RWPE2 (cell line): Measurements from ENCODE around the gene ATP9A.

ENCODE experiments used
- ATAC-seq: fragments of 200-7000 bp; cut with Tn5 transposase; 3 replicates; pipeline ENCODE4 v1.9.1; 2021; ENCODE audit warnings: low read depth
- DNase-seq: peaks from one replicate; pipeline ENCODE4 v3.0.0-alpha.2; 2020; ENCODE audit warnings: low spot score
- H3K27ac ChIP-seq: fragments of 450-650 bp; 2 replicates; pipeline ENCODE4 v1.5.1; 2017; ENCODE audit warnings: mild to moderate bottlenecking; ENCODE audit not compliant: poor library complexity, severe bottlenecking
- H3K27me3 ChIP-seq: fragments of 250-450 bp; sonication (Bioruptor Pico); 2 replicates; pipeline ENCODE4 v1.5.1; 2021; ENCODE audit warnings: mild to moderate bottlenecking, moderate library complexity; ENCODE audit not compliant: insufficient read depth, poor library complexity, severe bottlenecking
- H3K36me3 ChIP-seq: fragments of 250-450 bp; sonication (Bioruptor Pico); 2 replicates; pipeline ENCODE4 v1.5.1; 2020; ENCODE audit warnings: low read depth, mild to moderate bottlenecking, moderate library complexity
- H3K4me1 ChIP-seq: fragments of 250-450 bp; sonication (Bioruptor Pico); 2 replicates; pipeline ENCODE4 v1.5.1; 2021; ENCODE audit warnings: mild to moderate bottlenecking, moderate library complexity; ENCODE audit not compliant: insufficient read depth, poor library complexity, severe bottlenecking
- H3K4me3 ChIP-seq: fragments of 250-450 bp; sonication (Bioruptor Pico); 2 replicates; pipeline ENCODE4 v1.5.1; 2021; ENCODE audit warnings: mild to moderate bottlenecking, moderate library complexity; ENCODE audit not compliant: severe bottlenecking
- H3K9me3 ChIP-seq: fragments of 250-450 bp; sonication (Bioruptor Pico); 2 replicates; pipeline ENCODE4 v1.5.1; 2021; ENCODE audit warnings: mild to moderate bottlenecking, moderate library complexity; ENCODE audit not compliant: severe bottlenecking
- TF ChIP-seq, protein P1 (sequence below): fragments of 450-650 bp; IDR thresholded peaks from one replicate; pipeline ENCODE4 v1.5.1; 2017; ENCODE audit warnings: mild to moderate bottlenecking, moderate library complexity; ENCODE audit not compliant: poor library complexity, severe bottlenecking

ATP9A gene

DNA sequence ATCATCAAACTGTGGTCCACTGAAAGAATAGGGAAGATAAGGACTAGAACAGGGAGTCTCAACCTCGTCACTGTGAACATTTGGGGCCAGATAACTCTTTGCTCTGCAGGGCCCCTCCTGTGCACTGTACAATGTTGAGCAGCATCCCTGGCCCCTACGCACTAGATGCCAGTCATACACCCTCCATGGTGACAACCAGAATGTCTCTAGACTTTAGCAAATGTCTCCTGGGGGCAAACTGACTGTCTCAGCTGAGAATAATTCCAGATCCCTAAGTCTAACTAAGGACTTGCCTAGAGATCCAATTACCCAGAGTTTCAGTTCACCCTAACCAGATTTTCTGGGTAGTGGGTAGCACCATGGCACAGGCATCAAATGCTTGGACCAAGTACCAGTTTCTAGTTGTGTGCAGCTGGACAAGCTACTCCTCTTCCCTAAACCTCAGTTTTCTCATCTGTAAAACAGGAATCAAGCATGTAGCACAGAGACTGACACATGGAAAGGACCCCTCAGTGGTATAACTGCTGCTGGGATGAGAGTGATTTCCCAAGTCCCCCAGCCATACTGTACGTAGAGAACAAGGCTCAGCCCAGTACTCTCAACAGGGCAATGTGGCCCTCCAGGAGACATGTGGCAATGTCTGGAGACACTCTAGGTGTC is 138.7 kb downstream of the ATP9A start:
- no peak for ATAC-seq
- Histone ChIP-seq H3K4me3 (no peak overlapping the region), H3K27me3 (no peaks in the 10 kb centered on the region), H3K9me3 (no peaks in the 10 kb centered on the region), H3K36me3 (no peaks in the 10 kb centered on the region), H3K27ac (no peak overlapping the region), H3K4me1 (peaks cover 22% of the 10 kb centered on the region)
- TF ChIP-seq, protein P1, sequence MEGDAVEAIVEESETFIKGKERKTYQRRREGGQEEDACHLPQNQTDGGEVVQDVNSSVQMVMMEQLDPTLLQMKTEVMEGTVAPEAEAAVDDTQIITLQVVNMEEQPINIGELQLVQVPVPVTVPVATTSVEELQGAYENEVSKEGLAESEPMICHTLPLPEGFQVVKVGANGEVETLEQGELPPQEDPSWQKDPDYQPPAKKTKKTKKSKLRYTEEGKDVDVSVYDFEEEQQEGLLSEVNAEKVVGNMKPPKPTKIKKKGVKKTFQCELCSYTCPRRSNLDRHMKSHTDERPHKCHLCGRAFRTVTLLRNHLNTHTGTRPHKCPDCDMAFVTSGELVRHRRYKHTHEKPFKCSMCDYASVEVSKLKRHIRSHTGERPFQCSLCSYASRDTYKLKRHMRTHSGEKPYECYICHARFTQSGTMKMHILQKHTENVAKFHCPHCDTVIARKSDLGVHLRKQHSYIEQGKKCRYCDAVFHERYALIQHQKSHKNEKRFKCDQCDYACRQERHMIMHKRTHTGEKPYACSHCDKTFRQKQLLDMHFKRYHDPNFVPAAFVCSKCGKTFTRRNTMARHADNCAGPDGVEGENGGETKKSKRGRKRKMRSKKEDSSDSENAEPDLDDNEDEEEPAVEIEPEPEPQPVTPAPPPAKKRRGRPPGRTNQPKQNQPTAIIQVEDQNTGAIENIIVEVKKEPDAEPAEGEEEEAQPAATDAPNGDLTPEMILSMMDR: no peak
- DNase-seq: no peak

DNA sequence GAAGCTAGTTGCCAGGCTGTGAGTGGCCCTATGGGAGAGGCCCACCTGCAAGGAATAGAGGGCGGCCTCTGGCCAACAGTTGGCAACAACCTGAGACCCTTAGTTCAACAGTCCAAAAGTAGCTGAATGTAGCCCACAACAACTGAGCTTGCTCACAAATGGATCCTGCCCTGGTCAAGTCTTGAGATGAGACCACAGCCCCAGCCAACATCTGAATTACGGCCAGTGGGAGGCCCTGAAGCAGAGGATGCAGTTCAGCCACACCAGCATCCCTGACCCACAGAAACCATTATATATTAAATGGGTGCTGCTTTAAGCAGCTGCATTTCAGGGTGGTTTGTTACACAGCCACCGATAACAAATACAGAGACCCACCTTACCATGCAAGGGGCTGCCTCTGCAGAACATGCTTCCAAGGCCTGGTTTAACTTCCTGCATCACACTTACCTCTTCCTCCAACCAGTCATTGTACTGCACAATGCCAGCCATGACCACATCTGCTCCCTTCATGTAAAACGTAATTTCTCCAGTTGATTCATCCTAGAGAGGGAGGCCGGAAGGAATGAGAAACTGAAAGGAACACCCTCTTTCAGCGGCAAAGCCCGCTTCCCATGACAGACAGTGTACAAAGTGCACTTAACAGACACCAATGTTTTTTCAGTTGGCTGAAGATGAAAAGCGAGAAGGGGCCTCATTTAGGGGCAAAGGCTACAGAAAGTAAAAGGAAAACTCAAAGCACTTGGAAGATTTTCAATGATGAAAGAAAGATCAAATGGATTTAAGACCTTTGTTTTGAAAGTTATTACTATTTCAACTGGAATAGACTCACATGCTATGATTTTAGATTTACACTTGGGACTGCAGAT is 139.4 kb downstream of the ATP9A start:
- Histone ChIP-seq H3K4me1 (peaks cover 22% of the 10 kb centered on the region), H3K27me3 (no peaks in the 10 kb centered on the region), H3K4me3 (no peak overlapping the region), H3K9me3 (no peaks in the 10 kb centered on the region), H3K36me3 (no peaks in the 10 kb centered on the region), H3K27ac (no peak overlapping the region)
- TF ChIP-seq, protein P1: no peak
- DNase-seq: no peak
- no peak for ATAC-seq

DNA sequence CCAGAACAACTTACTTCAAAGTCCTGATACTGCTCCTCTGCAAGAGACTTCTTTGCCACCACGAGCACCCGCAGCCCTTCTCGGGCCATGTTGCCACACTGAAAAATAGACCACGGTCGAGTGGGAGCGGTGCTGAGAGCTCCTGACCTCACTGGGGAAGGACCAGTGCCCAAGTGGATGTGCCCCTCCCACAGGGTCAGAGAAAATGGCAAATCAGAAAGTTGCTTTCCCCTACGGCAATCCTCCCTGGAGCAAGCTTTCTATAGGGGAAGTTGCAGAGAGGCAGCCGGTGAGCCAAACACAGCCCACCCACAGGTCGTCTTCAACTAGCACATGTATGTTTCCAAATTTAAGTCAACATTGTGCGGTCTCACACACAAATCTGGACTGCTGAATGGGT is 140.6 kb downstream of the ATP9A start:
- no peak overlapping the region for H3K27ac ChIP-seq
- peaks cover 16% of the 10 kb centered on the region for H3K4me1 ChIP-seq
- no peak overlapping the region for H3K4me3 ChIP-seq
- no peaks in the 10 kb centered on the region for H3K36me3 ChIP-seq
- H3K27me3 ChIP-seq: no peaks in the 10 kb centered on the region
- no peak for ATAC-seq
- DNase-seq: no peak
- TF ChIP-seq, protein P1: no peak
- H3K9me3 ChIP-seq: no peaks in the 10 kb centered on the region

DNA sequence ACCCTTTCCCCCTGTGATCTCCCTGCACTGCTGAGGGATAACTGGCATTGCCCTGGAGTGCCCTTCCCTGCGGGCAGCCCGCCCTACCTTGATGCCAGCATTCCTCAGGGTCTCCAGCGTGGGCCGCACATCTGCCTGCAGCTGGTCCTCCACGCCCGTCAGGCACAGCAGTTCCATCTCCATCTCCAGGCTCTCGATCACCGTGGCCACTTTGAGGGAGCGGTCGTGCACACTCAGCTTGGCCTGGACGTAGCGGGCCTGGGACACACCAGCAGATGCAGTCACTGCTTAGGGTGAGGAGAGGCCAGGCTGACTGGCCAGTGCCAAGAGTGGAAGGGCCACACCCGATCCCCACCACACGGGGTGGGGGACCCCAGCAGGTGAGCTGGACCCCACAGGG is 143.1 kb downstream of the ATP9A start:
- Histone ChIP-seq H3K27me3 (no peaks in the 10 kb centered on the region), H3K4me1 (no peaks in the 10 kb centered on the region), H3K27ac (no peak overlapping the region), H3K36me3 (no peaks in the 10 kb centered on the region), H3K4me3 (no peak overlapping the region), H3K9me3 (no peaks in the 10 kb centered on the region)
- DNase-seq: no peak
- no peak for ATAC-seq
- TF ChIP-seq, protein P1: no peak
